ENCODE results near the gene RGS8. TPM values are rescaled to one million over a fixed set of nuclear protein-coding genes. Genes with fewer than 3 reads are reported as not detected.

RGS8 gene
- total and polyA plus RNA-seq, 2 donors (not counting 1 experiment from before 2014, with no cell fraction given): not detected

- H3K36me3 ChIP-seq (replicated peaks in 1 of 2; ENCODE audit: control extremely low read depth in 1 of 2, control insufficient read depth in 1 of 2, extremely low read depth in 1 of 2, insufficient read depth in 2 of 2, low read length in 1 of 2): no peaks in the 10 kb centered on the region
- H3K27me3 Mint-ChIP-seq: no peaks in the 10 kb centered on the region
- CTCF ChIA-PET: no interaction called here
These were observed 48.5 kb downstream of the RGS8 start for GRCh38 chr1:182635871-182636270.

More at GRCh38 chr1:182635871-182636270, 48.5 kb downstream of the RGS8 start:
- no peak overlapping the region for H2AFZ ChIP-seq (ENCODE audit: insufficient read depth, low read depth, low read length, poor library complexity, severe bottlenecking)
- POLR2A ChIA-PET: interaction anchor here (0.7 kb wide), 1 partner anchor 31 kb away, joined by 3 read pairs; no protein-coding TSS in a partner anchor
- Mint-ChIP-seq H3K4me3 (no peak overlapping the region), H3K27ac (no peak overlapping the region), H3K4me1 (peaks cover 33% of the 10 kb centered on the region), H3K9me3 (ENCODE audit: insufficient read depth) (no peaks in the 10 kb centered on the region)
- DNase-seq (no peak), ATAC-seq (ENCODE audit: low read depth) (no peak)
- no peak overlapping the region for H3K9ac ChIP-seq (ENCODE audit: low read length)
- no peaks in the 10 kb centered on the region for H4K20me1 ChIP-seq (ENCODE audit: control insufficient read depth, insufficient read depth, low read length, poor library complexity, severe bottlenecking)
- H3K79me2 ChIP-seq (ENCODE audit: control insufficient read depth, insufficient read depth, low read length): no peaks in the 10 kb centered on the region
- peaks cover 0 to 5% (median 0%) of the 10 kb centered on the region in 4 experiments for H3K27me3 ChIP-seq (replicated peaks in 1 of 4; ENCODE audit: control extremely low read depth in 1 of 4, control insufficient read depth in 3 of 4, insufficient read depth in 4 of 4, low read length in 3 of 4)
- WGBS (ENCODE audit: insufficient coverage): no CpG with 5 or more reads among the region's 2 CpGs
- H3K4me3 ChIP-seq (ENCODE audit: control extremely low read depth in 1 of 5, extremely low read depth in 1 of 5, insufficient read depth in 1 of 5, low read depth in 2 of 5, low read length in 4 of 5): no peak overlapping the region
- peaks cover 28 to 29% of the 10 kb centered on the region in 2 donors for H3K4me1 ChIP-seq (ENCODE audit: control insufficient read depth in 2 of 2, insufficient read depth in 2 of 2, low read length in 2 of 2)
- TF ChIP-seq CTCF (IDR thresholded peaks at IDR 0.05) (no peak), EZH2 (IDR thresholded peaks at IDR 0.05; ENCODE audit: borderline replicate concordance, insufficient read depth, low read depth, low read length, poor library complexity, severe bottlenecking) (no peak)
- no peak overlapping the region for H3K4me2 ChIP-seq (replicated peaks; ENCODE audit: low read depth, low read length, poor library complexity, severe bottlenecking)
- intact Hi-C loops (cut with micrococcal nuclease): no loop called here
- no peak overlapping the region for H3K27ac ChIP-seq (ENCODE audit: low read length in 2 of 2)
- no peaks in the 10 kb centered on the region for H3K9me3 ChIP-seq (ENCODE audit: control extremely low read depth in 1 of 3, control insufficient read depth in 2 of 3, insufficient read depth in 1 of 3, low read length in 2 of 3)

Other genes with a start within 250 kb of the RGS8 start
- gene RGSL1, start 234.4 kb downstream of the RGS8 start, total RNA-seq: not detected in 2 replicates
- not detected in 2 replicates for gene RGSL1, start 234.4 kb downstream of the RGS8 start, polyA plus RNA-seq
- gene RNASEL, start 95.3 kb downstream of the RGS8 start, total RNA-seq: 18.1 and 21.0 TPM in 2 replicates
- 6.9 and 7.1 TPM in 2 replicates for gene RNASEL, start 95.3 kb downstream of the RGS8 start, polyA plus RNA-seq
- gene RGS16, start 80.2 kb downstream of the RGS8 start, total RNA-seq: 3.1 and 3.3 TPM in 2 replicates
- 11.4 and 18.3 TPM in 2 replicates for gene RGS16, start 80.2 kb downstream of the RGS8 start, polyA plus RNA-seq
- 3.4 and 5.9 TPM in 2 replicates for gene NPL, start 105.2 kb upstream of the RGS8 start, total RNA-seq
- 2.7 and 3.4 TPM in 2 replicates for gene NPL, start 105.2 kb upstream of the RGS8 start, polyA plus RNA-seq
- 207 and 213 TPM in 2 replicates for gene DHX9, start 154.8 kb upstream of the RGS8 start, total RNA-seq
- gene DHX9, start 154.8 kb upstream of the RGS8 start, polyA plus RNA-seq: 70.6 and 154 TPM in 2 replicates